ENCODE measurements around the gene CAAP1. TPM values are rescaled to one million over a fixed set of nuclear protein-coding genes. Genes with fewer than 3 reads are reported as not detected.
A peak's percentile ranks its signal among the peaks of the same experiment; 100 is the strongest.

CAAP1 gene, protein sequence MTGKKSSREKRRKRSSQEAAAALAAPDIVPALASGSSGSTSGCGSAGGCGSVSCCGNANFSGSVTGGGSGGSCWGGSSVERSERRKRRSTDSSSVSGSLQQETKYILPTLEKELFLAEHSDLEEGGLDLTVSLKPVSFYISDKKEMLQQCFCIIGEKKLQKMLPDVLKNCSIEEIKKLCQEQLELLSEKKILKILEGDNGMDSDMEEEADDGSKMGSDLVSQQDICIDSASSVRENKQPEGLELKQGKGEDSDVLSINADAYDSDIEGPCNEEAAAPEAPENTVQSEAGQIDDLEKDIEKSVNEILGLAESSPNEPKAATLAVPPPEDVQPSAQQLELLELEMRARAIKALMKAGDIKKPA
- total RNA-seq = 10 to 100 TPM; 17.1 to 21.4 TPM

DNA sequence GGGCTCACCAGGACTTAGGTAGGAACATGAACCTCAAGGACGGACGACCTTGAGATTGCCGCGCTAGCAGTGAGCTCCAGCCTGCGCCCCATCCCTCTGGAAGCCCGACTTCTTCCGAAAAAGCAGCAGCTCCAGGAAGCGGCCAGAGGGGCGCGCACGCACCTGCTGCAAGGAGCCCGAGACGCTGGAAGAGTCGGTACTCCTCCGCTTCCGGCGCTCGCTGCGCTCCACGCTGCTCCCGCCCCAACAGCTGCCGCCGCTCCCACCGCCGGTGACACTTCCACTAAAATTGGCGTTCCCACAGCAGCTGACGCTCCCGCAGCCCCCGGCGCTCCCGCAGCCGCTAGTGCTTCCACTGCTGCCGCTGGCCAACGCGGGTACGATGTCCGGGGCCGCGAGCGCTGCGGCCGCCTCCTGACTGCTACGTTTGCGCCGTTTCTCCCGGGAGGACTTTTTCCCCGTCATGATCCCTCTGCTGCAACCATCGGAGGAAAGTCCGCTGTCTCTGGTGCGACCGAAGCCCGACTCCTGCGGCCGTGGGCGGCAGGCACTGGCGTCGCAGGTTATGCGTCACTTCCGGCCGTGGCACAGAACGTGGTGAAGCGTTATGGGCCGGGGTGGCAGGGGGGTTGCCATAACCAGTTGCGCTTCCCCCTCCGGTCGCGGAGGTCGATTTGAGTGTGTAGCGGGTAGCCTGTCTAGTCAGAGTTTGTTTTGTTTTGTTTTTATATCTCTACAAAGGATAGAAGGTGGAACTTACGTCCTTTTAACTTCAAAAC, at the start of gene CAAP1:
CAAP1 (minus strand) TSS at position 552 of the 779 bp plus-strand sequence; CDS start at position 465, 87 bp downstream.
- Mint-ChIP-seq H3K4me1 (peaks cover 36% of the 10 kb centered on the region), H3K27me3 (no peaks in the 10 kb centered on the region), H3K36me3 (ENCODE audit: low read depth) (peaks cover 10% of the 10 kb centered on the region), H3K27ac (peak within 1 kb of the TSS; percentile 100), H3K9me3 (ENCODE audit: low read depth) (peaks cover 5% of the 10 kb centered on the region), H3K4me3 (peak within 1 kb of the TSS; percentile 100)
- intact Hi-C loops (cut with DNase I, micrococcal nuclease) = loop anchor here (1.0 to 10.0 kb wide), 6 partner anchors 54 to 681 kb away; partner anchors contain the start of genes IFT74 (in 2 of the 2), C9orf72 (in 1 of the 2) and PLAA (in 1 of the 2)
- ChIA-PET CTCF (interaction anchor here (0.6 to 1.2 kb wide), 8 partner anchors 23 to 104 kb away, joined by 3 to 4 read pairs (median 3); no protein-coding TSS in a partner anchor), POLR2A (interaction anchor here (1.3 to 2.1 kb wide), 2 partner anchors 55 to 63 kb away, joined by 3 to 13 read pairs; partner anchors contain the start of genes IFT74 and PLAA)
- peak; percentile 92 for ATAC-seq
- peak; percentile 98 for DNase-seq

DNA sequence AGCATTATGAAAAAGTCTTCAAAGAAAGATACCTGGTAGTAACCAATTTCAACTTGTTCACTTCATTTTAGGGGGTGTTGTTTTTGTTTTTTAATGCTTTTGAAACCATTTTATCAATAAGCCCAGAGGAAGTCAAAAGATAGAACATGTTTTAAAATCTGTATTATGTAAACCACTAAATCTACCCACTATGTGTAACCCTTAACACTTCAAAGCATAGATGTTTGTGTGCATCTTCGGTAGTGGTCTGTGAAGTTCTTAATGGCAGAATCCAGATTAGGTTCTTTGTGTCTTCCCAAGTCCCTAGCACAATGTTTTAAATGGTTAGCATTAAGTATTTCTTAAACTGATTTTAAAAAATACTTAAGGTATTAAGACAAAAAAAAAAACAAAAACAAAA, 48.2 kb upstream of the CAAP1 start:
- H3K4me3 Mint-ChIP-seq = no peak overlapping the region
- DNase-seq = no peak
- ATAC-seq = peak; percentile 38
- H3K36me3 Mint-ChIP-seq (ENCODE audit: low read depth) = peaks cover 49% of the 10 kb centered on the region
- H3K9me3 Mint-ChIP-seq (ENCODE audit: low read depth) = peaks cover 8% of the 10 kb centered on the region
- ChIA-PET CTCF (interaction anchor here (0.6 kb wide), 1 partner anchor 49 kb away, joined by 3 read pairs; no protein-coding TSS in a partner anchor), POLR2A (interaction anchor here (1.0 kb wide), 1 partner anchor 12 kb away, joined by 4 read pairs; no protein-coding TSS in a partner anchor)
- H3K27me3 Mint-ChIP-seq = no peaks in the 10 kb centered on the region
- H3K27ac Mint-ChIP-seq = peak overlapping the region; percentile 18
- H3K4me1 Mint-ChIP-seq = peaks cover 79% of the 10 kb centered on the region
- intact Hi-C loops (cut with DNase I, micrococcal nuclease) = loop anchor here in 1 of 2 experiments (2.0 kb wide), 1 partner anchor 14 kb away; no protein-coding TSS in a partner anchor

DNA sequence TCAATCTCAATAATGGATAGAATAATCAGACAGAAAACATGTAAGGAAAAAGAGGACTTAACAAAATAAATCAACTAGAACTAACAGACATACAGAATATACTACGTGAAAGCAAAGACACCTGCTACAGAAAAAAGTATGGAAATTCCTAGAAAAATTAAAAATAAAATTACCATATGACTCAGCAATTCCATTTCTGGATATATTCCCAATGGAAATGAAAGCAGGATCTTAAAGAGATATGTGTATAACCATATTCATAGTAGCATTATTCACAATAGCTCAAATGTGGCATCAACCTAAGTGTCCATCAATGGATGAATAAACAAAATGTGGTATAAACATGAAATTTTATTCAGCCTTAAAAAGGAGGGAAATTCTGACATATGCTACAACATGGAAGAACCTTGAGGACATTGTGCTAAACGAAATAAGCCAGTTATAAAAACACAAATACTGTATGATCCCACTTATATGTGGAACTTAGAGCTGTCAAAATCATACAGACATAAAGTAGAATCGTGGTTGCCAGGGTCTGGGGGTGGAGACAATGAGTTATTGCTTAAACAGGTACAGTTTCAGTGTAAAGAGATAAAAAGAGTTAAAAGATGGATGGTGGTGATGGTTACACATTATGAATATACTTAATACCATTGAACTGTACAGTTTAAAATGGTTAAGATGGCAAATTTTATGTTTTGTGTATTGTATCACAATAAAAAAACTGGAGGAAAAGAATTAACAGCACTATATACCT, 47.5 kb upstream of the CAAP1 start:
- ChIA-PET CTCF (no interaction called here), POLR2A (interaction anchor here (1.0 kb wide), 1 partner anchor 11 kb away, joined by 4 read pairs; no protein-coding TSS in a partner anchor)
- no peaks in the 10 kb centered on the region for H3K27me3 Mint-ChIP-seq
- intact Hi-C loops (cut with DNase I, micrococcal nuclease) = loop anchor here (2.0 kb wide), 2 partner anchors 15 to 19 kb away; no protein-coding TSS in a partner anchor
- H3K4me1 Mint-ChIP-seq = peaks cover 74% of the 10 kb centered on the region
- H3K9me3 Mint-ChIP-seq (ENCODE audit: low read depth) = peaks cover 8% of the 10 kb centered on the region
- ATAC-seq (peak; percentile 70), DNase-seq (peak; percentile 28)
- H3K4me3 Mint-ChIP-seq = no peak overlapping the region
- H3K36me3 Mint-ChIP-seq (ENCODE audit: low read depth) = peaks cover 44% of the 10 kb centered on the region
- H3K27ac Mint-ChIP-seq = peak overlapping the region; percentile 18

DNA sequence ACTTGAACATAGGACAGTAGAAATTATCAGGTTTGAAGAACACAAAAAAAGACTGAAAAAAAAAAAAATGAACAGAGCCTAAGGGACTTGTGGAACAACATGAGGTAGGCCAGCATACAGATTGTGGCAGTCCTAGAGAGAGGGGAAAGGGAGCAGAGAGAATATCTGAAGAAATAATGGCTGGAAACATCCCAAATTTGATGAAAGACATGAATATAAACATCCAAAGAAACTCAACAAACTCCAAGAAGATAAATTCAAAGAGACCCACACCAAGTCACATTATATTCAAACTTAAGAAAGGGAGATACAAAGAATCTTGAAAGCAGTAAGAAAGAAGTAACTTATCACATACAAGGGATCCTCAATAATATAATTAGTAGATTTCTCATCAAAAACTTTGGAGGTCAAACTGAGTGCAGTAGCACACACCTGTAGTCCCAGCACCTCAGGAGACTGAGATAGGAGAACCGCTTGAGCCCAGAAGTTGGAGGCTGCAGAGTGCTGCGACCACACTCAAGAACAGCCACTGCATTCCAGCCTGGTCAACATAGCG, 45.3 kb upstream of the CAAP1 start:
- CTCF ChIA-PET = no interaction called here
- intact Hi-C loops (cut with DNase I, micrococcal nuclease) = loop anchor here in 1 of 2 experiments (2.0 kb wide), 1 partner anchor 21 kb away; no protein-coding TSS in a partner anchor

DNA sequence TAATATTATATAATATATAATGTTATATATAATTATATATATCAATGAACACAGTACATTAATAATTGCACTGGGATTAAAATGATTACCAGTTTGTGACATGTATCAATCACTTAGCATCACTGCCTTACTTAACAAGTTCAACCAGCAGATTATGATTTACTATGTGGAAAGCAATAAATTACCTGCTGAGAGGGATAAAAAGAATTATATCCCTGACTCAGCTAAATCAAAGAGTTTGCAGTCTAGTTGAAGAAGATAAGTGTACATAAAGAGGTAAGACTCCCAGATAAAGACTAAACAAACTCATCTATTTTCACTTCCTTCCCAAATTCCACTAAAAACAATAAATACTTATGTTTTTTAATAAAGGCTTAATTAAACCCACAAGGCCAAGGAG, 43.2 kb upstream of the CAAP1 start:
- no peak for DNase-seq
- H3K4me3 Mint-ChIP-seq = no peak overlapping the region
- H3K27ac Mint-ChIP-seq = no peak overlapping the region
- peaks cover 33% of the 10 kb centered on the region for H3K36me3 Mint-ChIP-seq (ENCODE audit: low read depth)
- peaks cover 38% of the 10 kb centered on the region for H3K4me1 Mint-ChIP-seq
- peaks cover 8% of the 10 kb centered on the region for H3K9me3 Mint-ChIP-seq (ENCODE audit: low read depth)
- no peaks in the 10 kb centered on the region for H3K27me3 Mint-ChIP-seq
- ChIA-PET CTCF (interaction anchor here (0.7 to 1.6 kb wide), 2 partner anchors 8 to 20 kb away, joined by 3 read pairs; partner anchors contain the start of gene IFT74), POLR2A (no interaction called here)
- ATAC-seq = no peak
- intact Hi-C loops (cut with DNase I, micrococcal nuclease) = no loop called here

More for the DNA sequence above, 45.3 kb upstream of the CAAP1 start:
- Mint-ChIP-seq H3K36me3 (ENCODE audit: low read depth) (peaks cover 31% of the 10 kb centered on the region), H3K27me3 (no peaks in the 10 kb centered on the region), H3K4me3 (no peak overlapping the region), H3K27ac (no peak overlapping the region), H3K4me1 (peaks cover 53% of the 10 kb centered on the region), H3K9me3 (ENCODE audit: low read depth) (peaks cover 8% of the 10 kb centered on the region)
- ATAC-seq (no peak), DNase-seq (no peak)
- POLR2A ChIA-PET = no interaction called here

DNA sequence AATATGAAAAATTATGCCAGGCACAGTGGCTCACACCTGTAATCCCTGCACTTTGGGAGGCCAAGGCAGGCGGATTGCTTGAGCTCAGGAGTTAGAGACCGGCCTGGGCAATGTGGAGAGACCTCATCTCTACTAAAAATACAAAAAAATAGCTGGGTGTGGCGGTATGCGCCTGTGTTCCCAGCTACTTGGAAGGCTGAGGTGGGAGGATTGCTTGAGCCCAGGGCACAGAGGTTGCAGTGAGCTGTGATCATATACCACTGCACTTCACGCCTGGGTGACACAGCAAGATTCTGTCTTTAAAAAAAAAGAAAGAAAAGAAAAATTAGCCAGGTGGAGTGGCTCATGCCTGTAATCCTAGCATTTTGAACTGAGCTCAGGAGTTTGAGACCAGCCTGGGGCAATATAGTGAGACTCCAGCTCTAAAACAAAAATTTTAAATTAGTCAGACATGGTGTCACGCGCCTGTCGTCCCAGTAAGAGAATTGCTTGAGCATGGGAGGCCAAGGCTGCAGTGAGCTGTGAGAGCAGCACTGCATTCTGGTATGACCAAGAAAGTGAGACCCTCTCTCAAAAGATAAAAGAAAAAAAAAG, 36.4 kb upstream of the CAAP1 start:
- H3K27me3 Mint-ChIP-seq = no peaks in the 10 kb centered on the region
- ATAC-seq (no peak), DNase-seq (no peak)
- no peak overlapping the region for H3K4me3 Mint-ChIP-seq
- intact Hi-C loops (cut with DNase I, micrococcal nuclease) = no loop called here
- peaks cover 34% of the 10 kb centered on the region for H3K36me3 Mint-ChIP-seq (ENCODE audit: low read depth)
- H3K4me1 Mint-ChIP-seq = no peaks in the 10 kb centered on the region
- ChIA-PET CTCF (interaction anchor here (1.0 to 1.2 kb wide), 4 partner anchors 37 to 625 kb away, joined by 3 to 4 read pairs (median 3); no protein-coding TSS in a partner anchor), POLR2A (interaction anchor here (0.6 to 1.2 kb wide), 2 partner anchors 11 to 15 kb away, joined by 3 to 4 read pairs; no protein-coding TSS in a partner anchor)
- H3K27ac Mint-ChIP-seq = no peak overlapping the region
- H3K9me3 Mint-ChIP-seq (ENCODE audit: low read depth) = no peaks in the 10 kb centered on the region

DNA sequence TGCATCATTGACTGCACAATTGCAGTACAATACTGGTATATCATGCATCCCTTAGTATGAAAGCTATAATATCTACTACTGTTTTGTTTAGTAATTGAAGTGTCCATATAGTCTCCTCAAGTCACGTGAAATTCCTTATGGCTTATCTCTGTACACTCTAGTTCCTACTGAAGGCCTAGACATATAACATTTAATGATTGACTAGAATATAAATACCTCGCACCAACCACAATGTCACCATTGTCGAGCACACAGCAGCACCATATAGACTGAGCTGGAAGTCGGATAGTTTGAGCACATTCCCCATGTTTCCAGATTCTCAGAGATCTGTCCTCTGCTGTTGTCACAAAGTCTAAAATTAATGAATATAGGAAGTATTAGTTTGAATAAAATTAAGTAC, 33.0 kb upstream of the CAAP1 start:
- ATAC-seq (no peak), DNase-seq (no peak)
- ChIA-PET POLR2A (no interaction called here), CTCF (no interaction called here)
- H3K27ac Mint-ChIP-seq = no peak overlapping the region
- no peaks in the 10 kb centered on the region for H3K9me3 Mint-ChIP-seq (ENCODE audit: low read depth)
- H3K27me3 Mint-ChIP-seq = no peaks in the 10 kb centered on the region
- no peaks in the 10 kb centered on the region for H3K4me1 Mint-ChIP-seq
- H3K4me3 Mint-ChIP-seq = no peak overlapping the region
- peaks cover 42% of the 10 kb centered on the region for H3K36me3 Mint-ChIP-seq (ENCODE audit: low read depth)
- intact Hi-C loops (cut with DNase I, micrococcal nuclease) = no loop called here

DNA sequence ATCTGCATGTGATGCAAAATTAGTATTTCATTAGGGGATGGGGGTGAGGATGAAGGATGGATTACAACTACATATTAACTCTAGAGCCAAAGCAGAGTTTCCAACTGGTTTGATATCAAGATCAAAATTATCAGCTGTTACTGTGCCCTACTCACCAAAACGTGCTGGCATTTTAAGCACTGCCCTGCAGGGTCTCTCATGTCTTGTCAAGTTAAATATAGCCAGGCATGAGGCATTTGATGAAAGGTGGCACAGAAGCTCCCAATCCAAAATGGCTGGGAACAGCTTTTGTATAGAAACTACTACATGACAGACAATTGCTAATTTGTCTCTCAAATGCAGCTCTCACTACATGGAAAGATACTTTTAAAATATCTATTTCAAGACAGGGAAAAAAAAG, 27.1 kb upstream of the CAAP1 start:
- Mint-ChIP-seq H3K27ac (no peak overlapping the region), H3K36me3 (ENCODE audit: low read depth) (peaks cover 57% of the 10 kb centered on the region), H3K9me3 (ENCODE audit: low read depth) (no peaks in the 10 kb centered on the region), H3K4me3 (no peak overlapping the region), H3K27me3 (no peaks in the 10 kb centered on the region), H3K4me1 (no peaks in the 10 kb centered on the region)
- POLR2A ChIA-PET = no interaction called here
- DNase-seq (no peak), ATAC-seq (no peak)
- intact Hi-C loops (cut with DNase I, micrococcal nuclease) = loop anchor here (5.0 kb wide), 1 partner anchor 53 kb away; no protein-coding TSS in a partner anchor
- CTCF ChIA-PET = no interaction called here

DNA sequence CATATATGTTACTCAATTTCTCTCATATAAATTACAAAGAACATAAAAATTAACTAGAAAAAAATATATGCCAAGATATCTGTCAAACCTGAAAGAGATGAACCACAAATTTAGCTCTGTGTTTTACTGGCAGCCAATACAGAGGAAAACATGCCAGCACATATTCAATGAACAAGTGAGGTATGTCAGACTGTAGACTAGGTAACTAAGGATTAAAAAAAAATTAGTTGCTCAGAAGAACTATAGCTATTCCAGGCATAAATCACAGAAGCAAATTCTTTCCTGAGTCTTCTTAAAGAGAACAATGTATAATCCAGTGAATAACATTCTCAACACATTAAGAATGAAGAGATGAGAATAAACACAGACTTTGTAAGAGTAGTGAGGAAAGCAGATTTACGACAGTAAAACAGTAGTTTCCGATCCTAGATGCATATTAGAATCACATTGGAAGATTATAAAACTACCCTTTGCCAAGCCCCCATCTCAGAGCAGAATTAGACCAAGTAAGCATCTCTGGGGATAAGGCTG, 20.6 kb upstream of the CAAP1 start:
- Mint-ChIP-seq H3K36me3 (ENCODE audit: low read depth) (peaks cover 39% of the 10 kb centered on the region), H3K4me1 (no peaks in the 10 kb centered on the region), H3K4me3 (no peak overlapping the region), H3K9me3 (ENCODE audit: low read depth) (no peaks in the 10 kb centered on the region), H3K27me3 (no peaks in the 10 kb centered on the region), H3K27ac (no peak overlapping the region)
- intact Hi-C loops (cut with DNase I, micrococcal nuclease) = no loop called here
- ATAC-seq (no peak), DNase-seq (no peak)
- POLR2A ChIA-PET = no interaction called here
- CTCF ChIA-PET = no interaction called here

DNA sequence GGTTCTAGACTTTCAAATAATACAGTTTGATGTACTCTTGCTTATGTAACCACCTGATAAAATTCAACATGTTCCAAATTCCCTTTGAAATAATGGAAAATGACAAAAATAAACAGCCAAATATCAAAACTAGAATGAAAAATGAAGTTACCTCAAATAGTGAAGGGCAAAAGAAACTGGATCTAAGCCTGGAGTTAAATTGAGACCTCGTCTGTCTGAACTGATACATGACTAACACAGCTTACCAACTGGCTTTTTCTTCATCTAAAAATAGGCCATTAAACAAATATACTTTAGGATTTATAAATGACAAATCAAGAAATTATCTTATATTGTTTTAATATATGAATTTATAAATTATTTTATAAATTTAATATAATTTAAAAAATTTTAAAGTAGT, 12.1 kb upstream of the CAAP1 start:
- Mint-ChIP-seq H3K9me3 (ENCODE audit: low read depth) (no peaks in the 10 kb centered on the region), H3K27ac (no peak overlapping the region), H3K4me1 (no peaks in the 10 kb centered on the region), H3K27me3 (no peaks in the 10 kb centered on the region), H3K36me3 (ENCODE audit: low read depth) (peaks cover 36% of the 10 kb centered on the region), H3K4me3 (no peak overlapping the region)
- ChIA-PET CTCF (no interaction called here), POLR2A (no interaction called here)
- ATAC-seq (no peak), DNase-seq (no peak)
- intact Hi-C loops (cut with DNase I, micrococcal nuclease) = no loop called here

Measured in activated CD4-positive, alpha-beta T cell treated with anti-CD3 and anti-CD28 coated beads for 36 hours (primary cell).